Panc1 (cell line): Measurements from ENCODE around the gene CD93. TPM values are rescaled to one million over a fixed set of nuclear protein-coding genes. Genes with fewer than 3 reads are reported as not detected.

ENCODE experiments used
- ATAC-seq: fragments of 200-7000 bp; cut with Tn5 transposase; 2 replicates; pipeline ENCODE4 v1.9.1; 2020; ENCODE audit warnings: mild to moderate bottlenecking, moderate library complexity
- BruUV-seq: library from RNA; stranded (reverse); fragments of 400-500 nt; replicated peaks from 2 replicates; lab custom pipeline; 2021; lab: Mats Ljungman, UMichigan
- CTCF ChIA-PET: fragments of 300-600 bp; sonication (Branson Sonifier 250); formaldehyde crosslinking; loops from one replicate; lab custom pipeline; 2022; ENCODE audit warnings: antibody characterized with exemption; lab: Charles Lee
- POLR2A ChIA-PET: fragments of 300-600 bp; sonication (Branson Sonifier 250); formaldehyde crosslinking; loops from one replicate; lab custom pipeline; 2022; ENCODE audit warnings: antibody characterized with exemption; lab: Charles Lee
- DNase-seq: peaks from one replicate; pipeline ENCODE4 v3.0.0-alpha.2; 2010; ENCODE audit warnings: low read depth, low spot score
- H3K27ac ChIP-seq: 2 replicates; pipeline ENCODE4 v1.5.1; 2011; ENCODE audit warnings: mild to moderate bottlenecking, low read length, inconsistent platforms
- H3K27me3 ChIP-seq: fragments of 200-500 bp; sonication (Bioruptor generic); 2 replicates; pipeline ENCODE4 v1.6.0; 2014; ENCODE audit warnings: low read length, inconsistent platforms; ENCODE audit not compliant: control insufficient read depth, insufficient read depth
- H3K36me3 ChIP-seq: fragments of 200-500 bp; sonication (Bioruptor generic); 2 replicates; pipeline ENCODE4 v1.5.1; 2014; ENCODE audit warnings: inconsistent platforms, mild to moderate bottlenecking, low read length, moderate library complexity; ENCODE audit not compliant: control insufficient read depth, insufficient read depth
- H3K4me1 ChIP-seq: 2 replicates; pipeline ENCODE4 v1.5.1; 2011; ENCODE audit warnings: inconsistent platforms, mild to moderate bottlenecking, low read length, moderate library complexity; ENCODE audit not compliant: control insufficient read depth, insufficient read depth
- H3K4me3 ChIP-seq, 2 experiments: 2 replicates each; pipeline ENCODE4 v1.5.1; 2011 to 2012; ENCODE audit warnings: low read depth in 2 of 2, low read length in 2 of 2, mild to moderate bottlenecking in 2 of 2, inconsistent platforms in 1 of 2, moderate library complexity in 1 of 2
- H3K9me3 ChIP-seq: fragments of 200-500 bp; sonication (Bioruptor generic); 2 replicates; pipeline ENCODE4 v1.5.1; 2014; ENCODE audit warnings: low read depth, mild to moderate bottlenecking, inconsistent platforms, low read length, moderate library complexity; ENCODE audit not compliant: control insufficient read depth, insufficient read depth
- CTCF ChIP-seq: fragments of 450-650 bp; IDR thresholded peaks from 2 replicates; pipeline ENCODE4 v1.5.1; 2017; ENCODE audit warnings: mild to moderate bottlenecking
- POLR2AphosphoS5 ChIP-seq: IDR thresholded peaks from 2 replicates; pipeline ENCODE4 v1.6.1; 2012; ENCODE audit warnings: mild to moderate bottlenecking, low read depth, low read length, moderate library complexity
- REST ChIP-seq, 2 experiments: IDR thresholded peaks; 2 replicates each; pipeline ENCODE4 v1.6.1; 2011 to 2012; ENCODE audit warnings: low read depth in 2 of 2, control low read depth in 1 of 2, low read length in 1 of 2, mild to moderate bottlenecking in 1 of 2, moderate library complexity in 1 of 2; ENCODE audit not compliant: insufficient read depth in 1 of 2
- SIN3A ChIP-seq: IDR thresholded peaks from 2 replicates; pipeline ENCODE4 v1.6.1; 2012; ENCODE audit warnings: low read depth, mild to moderate bottlenecking, low read length, moderate library complexity, borderline replicate concordance; ENCODE audit not compliant: insufficient read depth
- TCF7L2 ChIP-seq: IDR thresholded peaks from 2 replicates; pipeline ENCODE4 v1.6.1; 2011; ENCODE audit warnings: mild to moderate bottlenecking, low read depth, low read length, inconsistent platforms
- in situ Hi-C: cut with HindIII; loops from 2 replicates; pipeline ENCODE4 v1.10.0; 2016; ENCODE audit warnings: low sequenced_read_pairs, low pct_unique_long_range_greater_than_20kb
- intact Hi-C: fragments of 100-400 bp; cut with micrococcal nuclease; formaldehyde crosslinking; loops from one replicate; pipeline ENCODE4 v1.10.0; 2022; ENCODE audit not compliant: unreplicated experiment
- total RNA-seq: library from RNA; stranded (reverse); gene quantifications from one replicate; pipeline ENCODE4 v1.2.1, GENCODE V29; 2021; ENCODE audit not compliant: unreplicated experiment

Gene CD93
- total RNA-seq, 1 experiment from 2014 or later = 0.10 TPM

GRCh38 chr20:23032750-23033078 is 53.4 kb downstream of the CD93 start:
- in situ Hi-C loops (no loop called here), intact Hi-C loops (no loop called here)
- H3K36me3 ChIP-seq = no peaks in the 10 kb centered on the region
- DNase-seq = no peak
- H3K27me3 ChIP-seq = peaks cover 7% of the 10 kb centered on the region
- H3K9me3 ChIP-seq = no peaks in the 10 kb centered on the region
- BruUV-seq = no TSS peak
- no peaks in the 10 kb centered on the region for H3K4me1 ChIP-seq
- H3K27ac ChIP-seq = no peak overlapping the region
- TF ChIP-seq POLR2AphosphoS5 (no peak), CTCF (no peak), REST (IDR thresholded peaks at IDR 0.05; ENCODE audit: insufficient read depth in 1 of 2, low read depth in 2 of 2, low read length in 1 of 2) (no peak), TCF7L2 (no peak), SIN3A (no peak)
- CTCF ChIA-PET = no interaction called here
- no peak overlapping the region for H3K4me3 ChIP-seq
- POLR2A ChIA-PET = no interaction called here
- ATAC-seq = no peak

GRCh38 chr20:23032056-23032749 is 53.9 kb downstream of the CD93 start:
- peaks cover 6% of the 10 kb centered on the region for H3K27me3 ChIP-seq
- CTCF ChIA-PET = no interaction called here

More at GRCh38 chr20:23032056-23032749, 53.9 kb downstream of the CD93 start:
- POLR2A ChIA-PET = no interaction called here
- intact Hi-C loops = no loop called here
- H3K4me1 ChIP-seq = no peaks in the 10 kb centered on the region
- no peak for ATAC-seq
- no TSS peak for BruUV-seq
- no peak for DNase-seq
- in situ Hi-C loops = no loop called here
- no peak overlapping the region for H3K4me3 ChIP-seq
- no peaks in the 10 kb centered on the region for H3K36me3 ChIP-seq
- TF ChIP-seq POLR2AphosphoS5 (no peak), REST (IDR thresholded peaks at IDR 0.05; ENCODE audit: insufficient read depth in 1 of 2, low read depth in 2 of 2, low read length in 1 of 2) (no peak), SIN3A (no peak), TCF7L2 (no peak), CTCF (no peak)
- H3K9me3 ChIP-seq = no peaks in the 10 kb centered on the region
- H3K27ac ChIP-seq = no peak overlapping the region
